Osteoblast (primary cell): ENCODE measurements around the gene MICALL1. TPM values are rescaled to one million over a fixed set of nuclear protein-coding genes. Genes with fewer than 3 reads are reported as not detected.
A peak's percentile ranks its signal among the peaks of the same experiment; 100 is the strongest.

Experiments used
- DNase-seq: peaks from one replicate; pipeline ENCODE4 v3.0.0; 2011; ENCODE audit warnings: low spot score, mixed read lengths; ENCODE audit not compliant: insufficient read length; ENCODE audit errors: missing footprints
- H2AFZ ChIP-seq: 2 replicates; pipeline ENCODE4 v1.6.0; 2011; ENCODE audit warnings: mild to moderate bottlenecking, low read length
- H3K27ac ChIP-seq: 2 replicates; pipeline ENCODE4 v1.5.1; 2011; ENCODE audit warnings: mild to moderate bottlenecking, low read depth, low read length, moderate library complexity
- H3K27me3 ChIP-seq: 2 replicates; pipeline ENCODE4 v1.6.0; 2012; ENCODE audit warnings: mild to moderate bottlenecking, control low read depth, inconsistent platforms, low read length, moderate library complexity; ENCODE audit not compliant: insufficient read depth
- H3K36me3 ChIP-seq: 2 replicates; pipeline ENCODE4 v1.5.1; 2011; ENCODE audit warnings: mild to moderate bottlenecking, low read length, control low read depth, moderate library complexity; ENCODE audit not compliant: insufficient read depth
- H3K4me1 ChIP-seq: 2 replicates; pipeline ENCODE4 v1.5.1; 2011; ENCODE audit warnings: mild to moderate bottlenecking, low read length, control low read depth, moderate library complexity; ENCODE audit not compliant: insufficient read depth
- H3K4me2 ChIP-seq: 2 replicates; pipeline ENCODE4 v1.6.0; 2011; ENCODE audit warnings: mild to moderate bottlenecking, low read length; ENCODE audit not compliant: insufficient read depth
- H3K4me3 ChIP-seq: fragments of 200-600 bp; sonication (generic); 3 replicates; pipeline ENCODE4 v1.5.1; 2012; ENCODE audit warnings: mild to moderate bottlenecking, low read length, inconsistent platforms; ENCODE audit not compliant: insufficient read depth
- H3K79me2 ChIP-seq: 2 replicates; pipeline ENCODE4 v1.6.0; 2012; ENCODE audit warnings: mild to moderate bottlenecking, low read length, control low read depth, inconsistent platforms; ENCODE audit not compliant: insufficient read depth
- H3K9me3 ChIP-seq: 2 replicates; pipeline ENCODE4 v1.5.1; 2011; ENCODE audit warnings: low read depth, low read length, control low read depth
- H4K20me1 ChIP-seq: 2 replicates; pipeline ENCODE4 v1.6.0; 2012; ENCODE audit warnings: mild to moderate bottlenecking, low read length, control low read depth; ENCODE audit not compliant: insufficient read depth
- total RNA-seq: library from RNA; depleted of rRNA; stranded (reverse); fragments of >200 nt; gene quantifications from 2 replicates; pipeline ENCODE4 v1.2.3, GENCODE V29; 2012
- TF ChIP-seq, protein P1 (sequence below): IDR thresholded peaks from 2 replicates; pipeline ENCODE4 v1.5.1; 2011; ENCODE audit warnings: mild to moderate bottlenecking, low read depth, low read length, moderate library complexity; ENCODE audit errors: extremely low read depth

The MICALL1 gene
- total RNA-seq, 1 donor: 36.9 TPM

DNA sequence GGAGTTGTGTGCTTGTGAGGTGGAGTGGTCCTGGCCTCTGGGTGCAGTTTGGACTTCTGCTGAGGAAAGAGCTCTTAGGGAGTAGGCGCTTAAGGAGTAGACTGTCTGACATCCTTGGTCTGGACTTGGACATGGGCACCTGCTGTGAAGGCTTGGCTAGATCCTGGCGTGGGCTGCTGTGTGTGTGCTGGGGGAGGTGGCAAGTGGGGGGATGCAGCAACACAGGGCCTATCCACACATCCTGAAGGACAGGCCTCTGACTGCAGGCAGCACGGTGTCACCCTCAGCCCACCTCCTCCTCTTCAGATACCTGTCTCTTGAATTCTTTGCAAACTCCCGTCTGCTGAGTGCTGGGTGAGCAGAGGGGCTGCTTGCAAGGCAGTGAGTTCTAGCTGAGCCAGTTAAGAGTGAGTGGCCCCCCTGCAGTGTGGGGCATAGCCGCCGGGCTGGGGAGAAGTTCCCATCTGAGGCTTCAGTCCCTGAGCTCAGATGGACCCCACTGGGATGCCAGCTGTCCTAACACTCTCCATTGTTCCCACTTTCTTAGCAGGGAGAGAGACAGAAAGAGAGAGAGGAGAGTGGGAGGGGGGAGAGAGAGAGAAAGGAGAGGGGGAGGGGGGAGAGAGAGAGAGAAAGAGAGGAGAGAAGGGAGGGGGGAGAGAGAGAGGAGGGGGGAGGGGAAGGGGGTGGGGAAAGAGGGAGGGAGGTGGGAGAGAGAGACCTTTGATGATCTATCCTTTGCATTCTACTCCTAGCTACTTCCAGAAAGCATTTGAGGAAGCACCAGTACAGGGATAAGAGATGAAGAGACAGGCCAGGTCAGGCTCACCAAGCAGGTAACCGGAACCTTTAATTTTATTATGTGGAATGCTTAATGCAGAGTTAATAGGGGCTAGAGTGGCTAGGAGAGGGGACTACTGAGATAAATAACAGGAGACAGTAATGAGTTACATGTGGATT lies 65.7 kb downstream of the MICALL1 start:
- DNase-seq: peak; percentile 39
- Histone ChIP-seq H3K9me3 (no peaks in the 10 kb centered on the region), H3K27ac (no peak overlapping the region), H3K27me3 (no peaks in the 10 kb centered on the region), H4K20me1 (peaks cover 4% of the 10 kb centered on the region), H3K79me2 (no peaks in the 10 kb centered on the region), H3K4me3 (no peak overlapping the region), H3K36me3 (peaks cover 6% of the 10 kb centered on the region), H3K4me2 (no peak overlapping the region), H2AFZ (no peak overlapping the region), H3K4me1 (no peaks in the 10 kb centered on the region)
- TF ChIP-seq, protein P1, sequence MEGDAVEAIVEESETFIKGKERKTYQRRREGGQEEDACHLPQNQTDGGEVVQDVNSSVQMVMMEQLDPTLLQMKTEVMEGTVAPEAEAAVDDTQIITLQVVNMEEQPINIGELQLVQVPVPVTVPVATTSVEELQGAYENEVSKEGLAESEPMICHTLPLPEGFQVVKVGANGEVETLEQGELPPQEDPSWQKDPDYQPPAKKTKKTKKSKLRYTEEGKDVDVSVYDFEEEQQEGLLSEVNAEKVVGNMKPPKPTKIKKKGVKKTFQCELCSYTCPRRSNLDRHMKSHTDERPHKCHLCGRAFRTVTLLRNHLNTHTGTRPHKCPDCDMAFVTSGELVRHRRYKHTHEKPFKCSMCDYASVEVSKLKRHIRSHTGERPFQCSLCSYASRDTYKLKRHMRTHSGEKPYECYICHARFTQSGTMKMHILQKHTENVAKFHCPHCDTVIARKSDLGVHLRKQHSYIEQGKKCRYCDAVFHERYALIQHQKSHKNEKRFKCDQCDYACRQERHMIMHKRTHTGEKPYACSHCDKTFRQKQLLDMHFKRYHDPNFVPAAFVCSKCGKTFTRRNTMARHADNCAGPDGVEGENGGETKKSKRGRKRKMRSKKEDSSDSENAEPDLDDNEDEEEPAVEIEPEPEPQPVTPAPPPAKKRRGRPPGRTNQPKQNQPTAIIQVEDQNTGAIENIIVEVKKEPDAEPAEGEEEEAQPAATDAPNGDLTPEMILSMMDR: no peak

DNA sequence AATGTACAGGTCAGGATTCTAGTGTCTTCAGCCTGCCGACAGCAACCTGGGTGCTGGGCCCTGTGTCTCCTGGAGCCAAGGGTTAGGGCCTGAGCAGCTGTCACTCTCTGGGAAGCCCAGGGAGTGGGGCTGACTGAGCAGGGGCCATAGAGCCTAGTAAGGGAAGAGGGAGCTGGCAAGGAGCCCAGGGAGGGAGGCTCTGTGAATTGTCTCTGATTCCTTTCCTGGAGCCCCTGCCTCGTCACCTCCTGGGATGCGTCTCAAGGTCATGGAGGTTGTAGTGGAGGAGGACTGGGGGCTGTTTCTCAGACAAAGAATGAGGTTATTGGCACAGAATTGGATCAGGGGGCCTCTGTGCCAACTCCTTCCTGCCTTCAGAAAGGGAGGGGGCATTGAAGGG lies 66.4 kb downstream of the MICALL1 start:
- no peaks in the 10 kb centered on the region for H3K9me3 ChIP-seq
- H3K27ac ChIP-seq: no peak overlapping the region
- no peaks in the 10 kb centered on the region for H3K27me3 ChIP-seq
- peaks cover 4% of the 10 kb centered on the region for H4K20me1 ChIP-seq
- TF ChIP-seq, protein P1: no peak
- no peaks in the 10 kb centered on the region for H3K79me2 ChIP-seq
- H3K4me2 ChIP-seq: no peak overlapping the region
- peak; percentile 73 for DNase-seq
- H2AFZ ChIP-seq: no peak overlapping the region
- H3K4me3 ChIP-seq: no peak overlapping the region
- H3K4me1 ChIP-seq: no peaks in the 10 kb centered on the region
- peaks cover 3% of the 10 kb centered on the region for H3K36me3 ChIP-seq

DNA sequence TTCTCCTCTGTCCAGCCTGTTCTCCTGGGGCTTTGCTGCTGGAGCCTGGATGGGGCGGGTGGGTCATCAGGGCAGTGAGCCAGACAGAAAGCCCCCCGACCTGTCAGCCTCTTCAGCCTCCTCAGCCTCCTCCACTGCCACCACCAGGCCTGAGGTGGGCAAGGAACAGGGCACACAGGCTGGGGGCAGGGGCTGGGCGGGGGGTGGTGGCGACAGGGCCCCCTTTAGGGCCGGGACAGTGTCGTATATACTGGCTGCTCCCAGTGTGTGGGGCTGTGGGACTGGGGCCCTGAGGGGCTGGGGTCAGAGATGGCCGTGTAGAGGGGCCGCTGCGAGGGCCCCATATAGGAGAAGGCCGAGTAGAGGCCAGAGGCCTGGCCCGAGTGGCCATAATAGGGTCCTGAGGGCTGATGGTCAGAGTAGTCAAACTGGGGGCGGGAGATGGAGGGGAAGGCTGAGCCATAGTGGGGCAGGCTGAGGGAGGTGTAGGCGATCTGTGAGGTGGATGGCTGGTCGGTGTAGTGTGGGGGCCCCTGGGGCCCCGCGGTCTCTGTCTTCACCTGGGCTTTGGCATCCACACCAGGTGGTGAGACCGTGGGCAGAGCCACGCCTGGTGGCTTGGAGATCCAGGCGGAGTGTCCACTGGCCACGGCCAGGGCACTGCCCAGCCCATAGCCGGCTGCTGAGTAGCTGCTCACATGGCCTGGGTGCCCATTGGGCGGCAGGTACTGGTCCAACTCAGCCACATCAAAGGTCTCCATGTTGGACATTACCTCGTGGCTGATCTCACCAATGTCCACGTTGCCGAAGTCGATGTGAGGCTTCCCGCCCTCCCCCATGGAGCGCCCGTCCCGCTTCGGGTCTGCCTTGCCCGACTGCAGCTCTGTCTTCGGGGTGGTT lies 67.4 kb downstream of the MICALL1 start:
- Histone ChIP-seq H2AFZ (no peak overlapping the region), H3K27me3 (no peaks in the 10 kb centered on the region), H3K79me2 (no peaks in the 10 kb centered on the region), H4K20me1 (peaks cover 3% of the 10 kb centered on the region), H3K4me2 (no peak overlapping the region), H3K27ac (no peak overlapping the region), H3K36me3 (peaks cover 2% of the 10 kb centered on the region), H3K9me3 (no peaks in the 10 kb centered on the region), H3K4me1 (no peaks in the 10 kb centered on the region), H3K4me3 (no peak overlapping the region)
- TF ChIP-seq, protein P1: no peak
- DNase-seq: peak; percentile 81
